DMS 273 treated with DMSO at 0.1 percent for 48 hours (cell line): ENCODE data around the gene GPR108.
"Not testable (repeated sequence)": the region's sequence is repeated elsewhere in the genome, so short reads cannot be mapped to it uniquely, and the experiment has no call there.

Experiments used
- DNase-seq: peaks from one replicate; lab custom pipeline; 2025; lab: John Stamatoyannopoulos, UW

Gene GPR108

GRCh38 chr19:6720369-6721137 is 16.8 kb downstream of the GPR108 start, which contains the start of gene C3:
Gene C3 (minus strand): TSS chr19:6720650. CDS start chr19:6720589, 61 bp downstream.
- DNase-seq, result no peak

DNA sequence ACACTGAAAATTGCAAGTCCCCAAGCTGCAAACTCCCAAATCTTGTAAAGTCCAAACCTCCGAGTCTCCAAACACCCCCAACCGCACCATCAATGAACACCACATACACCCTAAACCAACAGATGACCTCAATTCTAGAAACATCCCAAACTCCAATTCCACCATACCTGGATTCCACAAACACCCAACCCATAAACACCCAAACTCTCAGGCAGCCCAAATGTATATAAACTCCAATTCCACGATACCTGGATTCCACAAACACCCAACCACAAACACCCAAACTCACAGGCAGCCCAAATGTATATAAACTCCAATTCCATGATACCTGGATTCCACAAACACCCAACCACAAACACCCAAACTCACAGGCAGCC is 17.4 kb downstream of the GPR108 start:
- no peak for DNase-seq

DNA sequence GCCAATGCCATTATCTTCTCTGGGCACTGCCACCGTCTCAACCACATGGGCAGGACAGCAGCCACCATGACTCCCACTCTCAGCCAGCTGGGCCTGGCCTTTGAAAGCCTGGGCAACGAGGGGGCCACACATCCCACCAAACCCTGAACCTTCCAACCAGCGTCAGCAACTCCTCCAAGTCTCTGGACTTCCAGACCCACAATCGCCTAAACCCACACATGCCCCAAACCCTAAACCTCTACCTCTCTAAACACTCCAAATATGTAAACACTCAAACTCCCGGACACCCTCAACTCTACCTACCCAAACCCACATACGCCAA is 17.9 kb downstream of the GPR108 start:
- no peak for DNase-seq

- no peak for DNase-seq
These were observed 18.4 kb downstream of the GPR108 start for GRCh38 chr19:6718741-6719539.

DNA sequence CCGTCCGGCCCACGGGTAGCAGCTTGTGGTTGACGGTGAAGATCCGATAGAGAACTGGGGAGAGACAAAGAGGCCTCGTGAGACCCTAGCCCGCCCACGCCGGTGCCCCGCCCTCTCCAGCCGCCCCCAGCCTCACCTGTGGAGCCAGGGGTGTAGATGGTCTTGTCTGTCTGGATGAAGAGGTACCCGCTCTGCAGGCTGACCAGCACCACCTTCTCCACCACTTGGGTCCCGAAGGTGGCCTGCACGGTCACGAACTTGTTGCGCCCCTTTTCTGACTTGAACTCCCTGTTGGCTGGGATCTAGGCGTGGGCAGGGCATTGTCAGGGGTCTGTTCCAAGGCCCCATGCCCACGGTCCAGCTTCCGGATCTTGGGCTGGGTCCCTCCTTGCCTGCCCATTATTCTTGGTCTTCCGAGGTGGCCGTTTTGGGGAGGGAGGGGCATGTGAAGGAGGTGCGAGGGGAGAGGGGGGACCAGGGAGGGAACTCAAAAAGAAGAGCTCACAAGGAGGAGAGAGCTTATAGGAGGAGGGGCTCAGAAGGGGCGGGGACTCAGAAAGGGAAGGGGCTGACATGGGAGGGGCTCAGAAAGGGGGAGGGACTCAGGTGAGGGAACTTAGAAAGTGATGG is 19.2 kb downstream of the GPR108 start:
- no peak for DNase-seq

DNA sequence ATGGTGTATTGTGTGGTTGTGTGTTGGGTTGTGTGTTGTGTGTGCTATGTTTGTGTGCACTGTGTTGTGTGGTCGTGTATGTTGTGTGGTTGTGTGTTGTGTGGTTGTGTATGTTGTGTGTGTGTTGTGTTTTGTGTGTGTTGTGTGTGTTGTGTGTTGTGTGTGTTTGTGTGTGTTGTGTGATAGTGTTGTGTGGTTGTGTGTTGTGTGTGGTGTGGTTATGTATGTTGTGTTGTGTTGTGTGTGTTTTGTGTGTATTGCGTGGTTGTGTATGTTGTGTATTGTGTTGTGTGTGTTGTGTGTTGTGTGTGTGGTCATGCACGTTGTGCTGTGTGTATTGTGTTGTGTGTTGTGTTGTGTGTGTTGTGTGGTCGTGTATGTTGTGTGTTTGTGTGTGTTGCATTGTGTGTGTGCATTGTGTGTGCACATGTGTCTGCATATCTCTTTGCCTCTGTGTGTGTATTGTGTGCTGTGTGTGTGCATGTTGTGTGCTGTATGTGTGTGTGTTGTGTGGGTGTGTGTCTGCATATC is 19.9 kb downstream of the GPR108 start:
- DNase-seq, result no peak

DNA sequence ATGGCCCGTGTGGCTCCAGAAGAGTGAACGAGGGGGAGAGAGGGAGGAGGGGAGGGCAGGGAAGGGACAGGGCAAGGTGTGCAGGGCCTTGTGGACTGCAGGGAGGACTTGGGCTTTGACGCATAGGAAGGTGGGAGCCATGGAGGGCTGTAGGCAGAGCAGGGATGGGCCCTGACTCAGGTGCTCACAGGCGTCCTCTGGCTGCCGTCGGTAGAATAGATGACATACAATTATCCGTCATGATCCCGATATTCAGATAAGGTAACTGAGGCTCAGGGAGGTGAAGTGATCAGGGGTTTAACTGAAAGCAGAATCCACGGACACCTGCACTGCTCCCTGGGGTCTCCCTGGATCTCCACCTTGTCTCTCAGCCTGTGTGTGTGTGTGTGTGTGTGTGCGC is 20.3 kb downstream of the GPR108 start:
- no peak for DNase-seq

DNA sequence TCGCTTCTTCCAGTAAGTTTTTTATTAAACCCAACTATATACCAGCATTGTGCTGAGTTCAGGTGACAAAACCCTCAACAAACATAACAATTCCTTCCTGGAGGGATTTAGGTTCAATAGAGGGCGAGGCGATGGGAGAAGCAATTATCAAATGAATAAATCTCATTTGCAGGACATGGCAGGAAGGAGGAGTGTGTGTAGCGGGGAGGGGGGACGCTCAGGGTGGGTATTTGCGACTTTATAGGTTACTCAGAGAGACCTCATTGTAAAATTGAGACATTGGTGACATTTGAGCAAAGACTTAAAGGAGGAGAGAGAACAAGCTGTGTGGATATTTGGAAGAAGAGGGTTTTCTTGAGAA is 20.8 kb downstream of the GPR108 start:
- no peak for DNase-seq

DNA sequence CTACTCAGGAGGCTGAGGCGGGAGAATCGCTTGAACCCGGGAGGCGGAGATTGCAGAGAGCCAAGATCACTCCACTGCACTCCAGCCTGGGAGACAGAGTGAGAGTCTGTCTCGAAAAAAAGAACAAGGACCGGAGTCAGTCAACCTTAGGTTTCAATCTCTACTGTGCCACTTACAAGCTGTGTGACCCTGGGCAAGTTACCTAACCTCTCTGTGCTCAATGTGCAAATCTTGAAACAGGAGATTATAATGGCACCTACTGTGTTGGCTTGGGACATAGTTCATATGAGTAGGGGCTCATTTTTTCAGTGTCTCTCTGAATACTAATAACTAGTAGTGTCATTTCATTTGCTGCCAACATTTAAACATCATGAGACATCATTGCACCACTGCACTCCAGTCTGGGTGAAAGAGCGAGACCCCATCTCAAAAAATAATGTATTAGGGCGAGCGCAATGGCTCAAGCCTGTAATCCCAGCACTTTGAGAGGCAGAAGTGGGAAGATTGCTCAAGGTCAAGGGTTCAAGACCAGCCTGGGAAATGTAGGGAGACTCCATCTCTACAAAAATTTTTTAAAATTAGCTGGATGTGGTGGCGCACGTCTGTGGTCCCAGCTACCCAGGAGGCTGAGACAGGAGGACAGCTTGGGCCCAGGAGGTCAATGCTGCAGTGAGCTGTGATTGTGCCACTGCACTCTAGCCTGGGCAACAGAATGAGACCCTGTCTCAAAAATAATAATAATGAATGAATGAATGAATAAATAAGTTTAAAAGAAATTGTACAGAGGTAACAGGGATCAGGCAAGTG is 22.4 kb downstream of the GPR108 start:
- no peak for DNase-seq

- DNase-seq, result no peak
These were observed 23.3 kb downstream of the GPR108 start for GRCh38 chr19:6713773-6714692.

GRCh38 chr19:6712692-6713670 is 24.4 kb downstream of the GPR108 start:
- DNase-seq, result no peak

DNA sequence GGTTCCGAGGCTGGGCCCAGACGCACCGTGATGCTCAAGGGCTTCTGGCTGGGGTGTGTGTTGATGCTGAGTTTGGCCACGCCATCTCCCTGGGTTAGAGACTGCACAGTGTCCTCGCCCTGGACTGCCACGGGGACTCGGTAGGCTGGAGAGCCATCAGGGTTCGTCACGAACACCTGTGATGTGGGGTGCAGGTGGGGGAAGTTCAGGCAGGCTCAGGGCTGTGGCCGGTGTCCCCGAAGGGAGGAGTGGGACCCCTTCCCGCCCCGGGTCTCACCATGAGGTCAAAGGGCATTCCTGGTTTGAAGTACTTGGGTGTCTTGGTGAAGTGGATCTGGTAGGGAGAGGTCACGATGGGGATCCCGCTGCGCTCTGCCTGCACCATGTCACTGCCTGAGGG is 25.1 kb downstream of the GPR108 start:
- no peak for DNase-seq

DNA sequence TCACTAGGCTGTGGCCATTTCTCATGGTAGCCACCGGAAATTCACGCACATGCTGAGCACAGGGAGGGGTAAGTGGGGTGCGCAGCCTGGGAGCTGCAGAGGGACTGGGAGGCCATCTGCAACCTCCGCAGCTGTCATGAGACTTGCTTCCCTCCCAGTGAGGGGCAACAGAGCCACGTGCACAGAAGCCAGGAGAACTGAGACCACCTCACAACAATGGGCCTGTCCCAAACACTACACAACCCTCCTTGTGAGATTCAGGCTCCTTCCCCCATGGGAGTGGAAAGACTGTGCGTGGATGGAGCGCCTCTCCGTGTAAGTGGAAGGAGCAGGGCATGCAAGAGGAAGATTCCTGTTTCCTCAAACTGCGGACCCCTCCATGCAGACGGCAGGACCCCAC is 25.8 kb downstream of the GPR108 start:
- no peak for DNase-seq

DNA sequence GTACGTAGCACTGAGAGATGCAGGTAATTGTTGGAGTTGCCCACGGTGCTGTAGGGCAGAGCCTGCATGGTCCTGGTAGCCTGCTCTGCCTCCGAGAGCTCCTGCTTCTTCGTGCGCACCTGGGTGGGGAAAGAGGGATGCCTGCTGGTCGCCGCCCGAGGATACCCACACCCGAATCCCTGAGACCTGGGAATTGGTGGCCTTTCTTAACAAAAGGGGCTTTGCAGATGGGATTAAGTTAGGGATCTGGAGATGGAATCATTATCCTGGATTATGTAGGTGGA is 26.4 kb downstream of the GPR108 start:
- DNase-seq, result no peak

GRCh38 chr19:6710273-6711077 is 26.9 kb downstream of the GPR108 start:
- no peak for DNase-seq

GRCh38 chr19:6709549-6709948 is 27.8 kb downstream of the GPR108 start:
- no peak for DNase-seq

DNA sequence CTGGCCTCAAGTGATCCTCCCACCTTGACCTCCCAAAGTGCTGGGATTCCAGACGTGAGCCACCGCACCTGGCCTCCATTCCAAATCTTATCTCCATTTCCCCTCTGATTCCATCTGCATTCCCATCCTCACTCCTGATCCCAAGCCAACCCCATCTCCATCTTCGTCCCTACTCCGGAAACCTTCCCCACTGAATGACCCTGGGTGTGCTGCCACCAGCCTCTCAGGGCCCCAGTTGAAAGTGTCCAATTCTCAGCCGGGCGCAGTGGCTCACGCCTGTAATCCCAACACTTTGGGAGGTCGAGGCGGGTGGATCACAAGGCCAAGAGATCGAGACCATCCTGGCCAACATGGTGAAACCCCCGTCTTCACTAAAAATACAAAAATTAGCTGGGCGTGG is 28.5 kb downstream of the GPR108 start:
- DNase-seq, result not testable (repeated sequence)

DNA sequence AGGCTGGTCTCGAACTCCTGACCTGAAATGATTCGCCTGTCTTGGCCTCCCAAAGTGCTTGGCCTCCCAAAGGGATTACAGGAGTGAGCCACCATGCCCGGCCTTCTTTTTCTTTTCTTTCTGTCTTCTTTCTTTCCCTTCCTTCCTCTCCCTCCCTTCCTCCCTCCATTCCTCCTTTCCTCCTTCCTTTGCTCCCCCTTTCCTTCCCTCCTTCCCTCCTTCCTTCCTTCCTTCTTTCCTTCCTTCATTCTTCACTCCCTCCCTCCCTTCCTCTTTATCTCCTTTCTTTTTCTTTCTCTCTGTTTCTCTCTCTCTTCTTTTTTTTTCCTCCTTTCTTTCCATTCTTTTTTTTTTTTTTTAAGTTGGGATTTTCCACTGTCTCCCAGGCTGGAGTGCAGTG is 29.0 kb downstream of the GPR108 start:
- no peak for DNase-seq

- DNase-seq, result no peak
These were observed 29.7 kb downstream of the GPR108 start for GRCh38 chr19:6707658-6708018.
